RKO (cell line): ENCODE data around the gene POLD1.

ENCODE experiments used
- DNase-seq: peaks from one replicate; pipeline ENCODE4 v3.0.0-alpha.2; 2016; ENCODE audit warnings: low spot score

The POLD1 gene

GRCh38 chr19:50466706-50467039 is 82.5 kb downstream of the POLD1 start:
- DNase-seq = no peak

DNA sequence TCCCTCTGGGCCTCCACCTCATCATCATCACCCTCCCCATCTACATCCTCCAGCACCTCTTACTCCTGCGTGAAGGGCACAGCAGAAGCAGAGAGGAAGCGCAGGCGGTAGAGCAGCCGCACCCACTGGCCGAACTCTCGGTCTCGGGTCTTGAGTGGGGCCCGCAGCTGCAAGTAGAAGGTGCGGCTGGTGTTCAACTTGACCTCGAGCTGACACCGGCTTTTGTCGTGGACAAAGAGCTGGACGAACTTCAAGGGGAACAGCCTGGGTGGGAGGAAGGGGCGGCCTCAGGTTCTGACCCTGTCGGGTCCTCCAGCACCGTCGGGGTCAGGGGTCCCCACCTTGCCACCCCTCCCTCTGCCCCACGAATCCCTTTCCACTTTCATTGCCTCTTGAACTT is 83.4 kb downstream of the POLD1 start:
- DNase-seq = no peak
